Measurements from ENCODE around the gene RBMS1.

DNA sequence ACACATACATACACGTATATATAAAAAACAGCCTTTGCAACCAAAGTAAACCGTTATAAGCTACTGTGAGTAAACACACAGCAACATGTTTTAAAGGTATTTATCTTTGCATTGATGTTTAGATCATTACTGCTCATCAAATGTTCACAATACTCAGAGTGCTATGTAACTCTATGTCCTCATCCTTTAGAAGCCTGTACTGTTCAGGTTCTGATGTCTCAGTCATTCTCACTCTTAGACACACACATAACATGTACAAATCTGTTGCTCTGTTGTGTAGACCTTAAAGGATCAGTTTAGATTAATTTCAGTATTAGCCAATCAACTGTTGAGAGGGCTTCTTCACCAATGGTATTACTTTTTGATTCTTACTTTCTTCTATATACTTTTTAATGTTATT lies 153.9 kb downstream of the RBMS1 start:
- TF ChIP-seq, protein P1, sequence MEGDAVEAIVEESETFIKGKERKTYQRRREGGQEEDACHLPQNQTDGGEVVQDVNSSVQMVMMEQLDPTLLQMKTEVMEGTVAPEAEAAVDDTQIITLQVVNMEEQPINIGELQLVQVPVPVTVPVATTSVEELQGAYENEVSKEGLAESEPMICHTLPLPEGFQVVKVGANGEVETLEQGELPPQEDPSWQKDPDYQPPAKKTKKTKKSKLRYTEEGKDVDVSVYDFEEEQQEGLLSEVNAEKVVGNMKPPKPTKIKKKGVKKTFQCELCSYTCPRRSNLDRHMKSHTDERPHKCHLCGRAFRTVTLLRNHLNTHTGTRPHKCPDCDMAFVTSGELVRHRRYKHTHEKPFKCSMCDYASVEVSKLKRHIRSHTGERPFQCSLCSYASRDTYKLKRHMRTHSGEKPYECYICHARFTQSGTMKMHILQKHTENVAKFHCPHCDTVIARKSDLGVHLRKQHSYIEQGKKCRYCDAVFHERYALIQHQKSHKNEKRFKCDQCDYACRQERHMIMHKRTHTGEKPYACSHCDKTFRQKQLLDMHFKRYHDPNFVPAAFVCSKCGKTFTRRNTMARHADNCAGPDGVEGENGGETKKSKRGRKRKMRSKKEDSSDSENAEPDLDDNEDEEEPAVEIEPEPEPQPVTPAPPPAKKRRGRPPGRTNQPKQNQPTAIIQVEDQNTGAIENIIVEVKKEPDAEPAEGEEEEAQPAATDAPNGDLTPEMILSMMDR (conservative IDR thresholded peaks at IDR 0.05; ENCODE audit: low read depth in 2 of 2), result no peak
- TF ChIP-seq POLR2AphosphoS5 (IDR thresholded peaks at IDR 0.05; ENCODE audit: low read depth) (no peak), EZH2phosphoT487 (IDR thresholded peaks at IDR 0.05; ENCODE audit: unreplicated experiment) (no peak), EZH2 (IDR thresholded peaks at IDR 0.05; ENCODE audit: low read depth, unreplicated experiment) (no peak), ZNF114 (CRISPR knock-in tag; IDR thresholded peaks at IDR 0.05) (no peak), JUNB (IDR thresholded peaks at IDR 0.05; ENCODE audit: unreplicated experiment) (no peak)
- TF ChIP-seq, protein P2, sequence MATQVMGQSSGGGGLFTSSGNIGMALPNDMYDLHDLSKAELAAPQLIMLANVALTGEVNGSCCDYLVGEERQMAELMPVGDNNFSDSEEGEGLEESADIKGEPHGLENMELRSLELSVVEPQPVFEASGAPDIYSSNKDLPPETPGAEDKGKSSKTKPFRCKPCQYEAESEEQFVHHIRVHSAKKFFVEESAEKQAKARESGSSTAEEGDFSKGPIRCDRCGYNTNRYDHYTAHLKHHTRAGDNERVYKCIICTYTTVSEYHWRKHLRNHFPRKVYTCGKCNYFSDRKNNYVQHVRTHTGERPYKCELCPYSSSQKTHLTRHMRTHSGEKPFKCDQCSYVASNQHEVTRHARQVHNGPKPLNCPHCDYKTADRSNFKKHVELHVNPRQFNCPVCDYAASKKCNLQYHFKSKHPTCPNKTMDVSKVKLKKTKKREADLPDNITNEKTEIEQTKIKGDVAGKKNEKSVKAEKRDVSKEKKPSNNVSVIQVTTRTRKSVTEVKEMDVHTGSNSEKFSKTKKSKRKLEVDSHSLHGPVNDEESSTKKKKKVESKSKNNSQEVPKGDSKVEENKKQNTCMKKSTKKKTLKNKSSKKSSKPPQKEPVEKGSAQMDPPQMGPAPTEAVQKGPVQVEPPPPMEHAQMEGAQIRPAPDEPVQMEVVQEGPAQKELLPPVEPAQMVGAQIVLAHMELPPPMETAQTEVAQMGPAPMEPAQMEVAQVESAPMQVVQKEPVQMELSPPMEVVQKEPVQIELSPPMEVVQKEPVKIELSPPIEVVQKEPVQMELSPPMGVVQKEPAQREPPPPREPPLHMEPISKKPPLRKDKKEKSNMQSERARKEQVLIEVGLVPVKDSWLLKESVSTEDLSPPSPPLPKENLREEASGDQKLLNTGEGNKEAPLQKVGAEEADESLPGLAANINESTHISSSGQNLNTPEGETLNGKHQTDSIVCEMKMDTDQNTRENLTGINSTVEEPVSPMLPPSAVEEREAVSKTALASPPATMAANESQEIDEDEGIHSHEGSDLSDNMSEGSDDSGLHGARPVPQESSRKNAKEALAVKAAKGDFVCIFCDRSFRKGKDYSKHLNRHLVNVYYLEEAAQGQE (IDR thresholded peaks at IDR 0.05; ENCODE audit: unreplicated experiment), result no peak

All from GM23338 (cell line).